SHP77 treated with DMSO at 0.1 percent for 48 hours (cell line): ENCODE measurements around the gene PLCH1.

ENCODE experiments used
- DNase-seq: peaks from one replicate; lab custom pipeline; 2025; lab: John Stamatoyannopoulos, UW

The PLCH1 gene

DNA sequence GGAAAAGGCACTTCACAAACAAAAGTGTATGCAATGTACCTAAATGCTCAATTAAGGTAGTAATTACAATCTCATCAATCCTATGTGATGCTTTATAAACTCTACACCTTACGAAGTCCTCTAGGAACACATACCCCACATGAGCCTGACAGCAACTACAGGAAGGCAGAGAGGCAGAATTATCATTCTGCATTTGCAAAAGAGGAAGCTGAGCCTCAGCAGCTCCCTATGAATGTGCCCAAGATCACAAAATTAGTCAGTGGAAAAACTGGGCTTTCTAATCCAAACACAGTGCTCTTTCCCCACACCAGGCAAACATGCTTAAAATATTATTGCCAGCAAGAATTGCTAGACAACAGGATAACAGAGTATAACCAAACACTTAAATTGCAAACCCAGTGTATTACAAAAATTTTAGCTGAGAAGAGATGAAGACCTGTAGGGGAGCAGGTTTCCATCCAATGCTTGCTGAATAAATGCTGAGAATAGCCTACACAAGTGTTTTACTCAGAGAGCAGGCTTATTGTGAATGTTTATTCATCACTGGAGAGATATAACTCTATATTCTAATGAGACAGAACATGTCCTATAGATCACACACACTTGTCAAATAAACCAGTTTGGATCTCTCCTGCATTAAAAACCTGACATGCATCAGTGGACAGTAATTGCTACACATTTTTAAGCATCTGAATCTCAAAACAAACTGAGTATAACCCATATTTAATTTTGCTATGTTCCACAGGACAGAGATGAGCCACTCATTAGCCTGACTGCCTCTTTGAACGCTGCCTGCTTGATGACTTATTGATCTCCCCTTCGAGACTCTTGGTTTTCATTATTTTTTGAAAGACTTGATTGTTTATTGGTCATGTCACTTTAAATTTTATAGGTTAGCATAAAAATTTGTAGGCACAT is 62.2 kb downstream of the PLCH1 start:
- DNase-seq, result no peak

DNA sequence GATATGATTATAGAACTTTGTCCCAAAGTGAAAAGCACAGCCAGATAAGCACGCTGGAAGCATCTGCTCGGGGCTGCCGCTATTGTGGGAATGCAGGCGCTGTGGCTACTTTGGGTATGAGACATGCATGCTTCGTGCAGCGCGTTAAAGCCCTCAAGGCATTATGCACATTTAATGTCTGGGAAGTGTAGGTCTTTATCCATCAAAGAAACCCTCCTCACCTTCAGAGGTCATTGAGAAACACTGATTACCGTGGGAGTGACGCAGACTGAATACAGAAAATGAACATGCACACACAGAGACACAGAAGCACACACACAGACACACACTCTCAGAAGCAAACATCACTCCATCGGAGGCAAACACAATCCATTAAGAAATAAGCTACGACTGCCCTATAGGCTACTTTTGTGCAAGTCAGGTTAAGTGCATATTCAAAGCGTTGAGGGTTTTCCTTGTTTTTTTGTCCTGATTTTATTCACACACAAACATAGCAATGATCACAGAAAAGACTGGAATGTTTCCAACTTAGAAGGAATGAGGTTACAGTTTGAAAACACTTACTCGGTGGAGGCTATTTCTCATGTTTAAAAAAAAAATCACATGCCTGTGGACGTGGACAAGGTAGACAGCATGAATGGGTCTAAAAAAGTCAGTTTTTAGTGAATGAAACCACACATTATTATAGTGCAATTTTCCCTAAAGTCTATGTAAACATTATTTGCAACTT is 68.5 kb downstream of the PLCH1 start:
- no peak for DNase-seq

DNA sequence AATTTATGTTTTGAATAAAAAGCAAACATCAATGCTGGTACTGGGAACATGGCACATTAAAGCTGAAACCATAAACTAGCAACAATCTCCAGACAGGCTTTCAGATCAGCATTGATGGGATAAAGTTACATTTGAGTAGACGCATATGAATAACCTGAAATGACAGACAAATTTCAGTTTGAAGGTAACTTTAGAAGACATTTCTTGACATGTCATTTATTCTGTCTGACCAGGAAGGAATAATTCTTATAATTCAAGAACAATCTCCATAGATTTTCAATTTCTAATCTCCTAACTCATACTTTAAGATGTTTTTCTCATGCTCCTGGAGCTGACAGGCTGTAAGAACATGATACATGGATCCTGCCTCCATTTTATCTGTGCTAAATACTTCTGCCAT is 69.8 kb downstream of the PLCH1 start:
- DNase-seq, result no peak

DNA sequence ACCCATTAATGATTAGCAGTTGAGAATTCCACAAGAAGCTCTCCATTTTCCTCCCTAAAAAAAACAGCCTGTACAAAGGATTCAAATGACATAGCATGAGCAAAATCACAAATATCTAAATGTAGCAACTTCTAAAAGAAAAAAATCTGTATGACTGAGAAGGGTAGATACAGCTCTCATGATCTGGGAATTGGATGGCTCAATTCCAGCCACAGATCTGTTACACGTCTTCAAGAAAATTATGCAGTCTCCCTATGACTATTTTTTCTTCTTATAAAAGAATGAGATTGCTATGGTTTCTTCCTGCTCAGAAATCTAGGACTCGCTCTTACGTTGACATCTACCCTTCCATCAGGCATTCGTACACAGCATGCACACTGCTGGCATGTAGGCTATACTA is 71.5 kb downstream of the PLCH1 start:
- DNase-seq, result no peak

DNA sequence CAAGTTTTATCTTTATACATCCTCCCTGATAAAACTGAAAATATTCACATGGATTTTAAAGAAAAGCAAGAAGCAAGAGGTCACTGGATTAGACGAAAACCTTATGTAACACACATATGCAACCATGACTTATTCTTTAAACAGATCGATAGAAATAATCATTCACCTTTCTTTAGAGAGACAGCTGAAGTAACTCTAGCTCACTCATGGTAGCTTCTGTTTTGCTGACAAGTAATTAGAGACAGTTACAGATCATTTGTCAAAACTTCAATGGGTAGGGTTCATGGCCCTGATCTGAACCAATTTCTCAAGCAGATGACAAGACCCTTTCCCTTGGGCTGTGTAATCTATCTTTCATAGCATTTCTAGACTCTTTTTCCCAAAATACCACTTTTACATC is 74.5 kb downstream of the PLCH1 start:
- no peak for DNase-seq

DNA sequence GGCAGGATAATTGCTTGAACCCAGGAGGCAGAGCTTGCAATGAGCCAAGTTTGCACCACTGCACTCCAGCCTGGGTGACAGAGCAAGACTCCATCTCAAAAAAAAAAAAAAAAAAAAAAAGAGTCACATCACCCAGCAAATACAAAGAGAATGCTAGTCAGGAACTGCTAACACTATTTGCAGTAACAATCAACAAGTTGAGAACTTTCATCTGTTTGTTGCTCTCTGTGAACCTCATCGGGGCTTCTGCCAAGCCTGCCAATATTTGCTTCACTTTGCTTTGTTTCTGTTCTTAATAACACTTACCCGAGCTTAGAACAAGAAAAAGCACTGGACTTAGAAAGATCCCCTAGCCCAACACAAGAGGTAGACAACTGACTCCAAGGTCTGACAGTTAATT is 76.9 kb downstream of the PLCH1 start:
- no peak for DNase-seq

DNA sequence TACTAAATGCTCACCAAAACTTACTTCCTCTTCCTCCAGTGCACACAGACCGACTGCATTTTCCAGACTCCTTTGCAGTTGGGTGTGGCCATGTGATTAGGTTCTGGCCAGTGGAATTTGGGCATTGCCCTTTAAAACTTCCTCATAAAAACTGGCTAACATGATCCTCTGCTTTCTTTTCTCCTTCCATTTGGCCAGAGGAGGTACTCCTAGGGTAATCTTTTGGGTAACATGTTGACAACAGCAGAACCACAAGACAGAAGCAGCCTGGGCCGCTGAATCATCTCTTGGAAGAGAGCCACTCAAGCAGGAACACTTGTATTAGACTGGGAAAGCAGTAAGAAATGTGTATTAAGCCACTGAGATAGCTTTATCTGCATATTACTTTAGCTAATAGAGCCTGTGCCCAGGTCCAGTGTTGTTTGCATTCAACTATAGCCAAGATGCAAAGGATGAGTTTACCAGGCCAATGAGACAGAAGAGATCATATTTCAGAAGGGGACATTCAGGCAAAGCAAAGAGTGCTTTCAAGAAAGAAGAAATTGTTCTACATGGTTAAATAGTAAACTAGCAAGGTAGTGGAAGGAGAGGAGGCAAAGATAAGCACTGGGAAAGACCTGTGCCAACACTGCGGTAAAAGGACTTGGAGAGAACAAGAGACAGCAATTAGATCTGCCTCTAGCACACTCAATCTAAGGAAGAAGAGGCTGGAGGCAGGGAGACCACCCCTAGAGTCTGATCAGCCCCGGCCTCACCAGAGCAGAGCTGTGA is 79.8 kb downstream of the PLCH1 start:
- DNase-seq, result no peak

DNA sequence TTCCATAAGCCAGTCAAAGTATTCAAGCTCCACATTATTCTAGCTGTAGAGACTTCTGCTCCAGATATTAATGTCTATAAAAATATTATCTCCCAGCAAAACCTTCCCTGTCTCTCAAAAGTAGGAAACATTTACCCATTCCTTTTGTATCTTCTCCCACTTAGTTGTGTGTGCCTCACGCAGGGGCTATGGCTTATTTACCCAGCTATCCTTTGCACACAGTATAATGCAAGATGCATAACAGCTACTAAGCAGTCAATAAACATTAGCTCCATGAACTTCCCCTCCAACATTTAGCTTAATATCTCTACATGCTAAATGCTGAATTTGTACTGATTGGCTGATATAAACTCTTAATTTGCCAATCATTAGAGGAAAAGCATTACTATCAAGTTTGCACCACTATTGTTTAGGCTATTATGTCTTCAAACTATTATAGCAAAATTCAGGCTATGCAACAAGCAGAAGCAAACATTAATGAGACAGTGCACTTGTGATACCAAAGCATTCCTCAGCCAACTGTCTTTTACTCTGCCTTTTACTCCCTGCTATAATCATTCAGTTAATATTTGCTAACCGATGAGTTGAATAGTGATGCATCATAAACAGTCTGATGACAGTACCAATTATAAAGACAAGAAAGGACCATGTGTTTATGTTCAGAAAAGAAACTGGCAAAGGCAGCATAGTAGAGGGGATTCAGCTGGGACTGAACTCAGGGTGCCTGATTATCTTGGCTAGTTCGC is 81.2 kb downstream of the PLCH1 start:
- DNase-seq, result no peak

DNA sequence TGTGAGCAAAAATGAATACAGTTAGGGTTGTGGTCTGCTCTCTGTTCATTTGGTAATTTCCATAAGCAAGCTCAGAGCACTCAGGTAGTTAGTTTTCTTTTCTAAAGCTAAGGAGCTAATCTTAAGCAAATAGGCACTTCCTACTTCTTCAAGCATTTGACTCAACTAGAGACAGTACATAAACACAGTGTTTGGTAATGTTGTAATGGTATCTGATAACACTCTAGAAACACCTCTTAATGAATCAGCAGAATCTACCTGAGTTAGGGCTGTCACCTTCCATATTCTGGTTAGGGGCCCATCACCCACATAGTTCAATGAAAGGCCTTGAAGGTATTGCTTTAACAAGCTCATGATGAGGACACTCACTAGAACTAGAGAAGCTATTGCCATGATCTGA is 83.1 kb downstream of the PLCH1 start:
- no peak for DNase-seq

DNA sequence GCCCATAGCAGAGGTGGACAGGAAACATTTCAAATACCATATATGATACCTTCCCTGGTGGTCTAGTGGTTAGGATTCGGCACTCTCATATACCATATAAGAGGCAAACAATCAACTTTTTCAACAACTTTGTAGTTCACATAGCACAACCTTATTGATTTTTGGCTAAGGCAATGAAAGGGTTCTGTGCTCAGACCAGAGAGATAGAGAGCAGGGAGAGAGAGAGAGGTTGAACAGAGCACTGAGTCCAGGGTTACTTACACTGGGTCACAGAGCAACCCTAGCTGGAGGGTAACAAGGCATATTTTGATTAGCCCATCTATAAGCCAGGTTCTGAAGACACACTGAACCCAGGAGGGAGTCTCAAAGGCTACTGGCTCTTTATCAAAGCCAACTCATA is 83.8 kb downstream of the PLCH1 start:
- DNase-seq, result no peak

DNA sequence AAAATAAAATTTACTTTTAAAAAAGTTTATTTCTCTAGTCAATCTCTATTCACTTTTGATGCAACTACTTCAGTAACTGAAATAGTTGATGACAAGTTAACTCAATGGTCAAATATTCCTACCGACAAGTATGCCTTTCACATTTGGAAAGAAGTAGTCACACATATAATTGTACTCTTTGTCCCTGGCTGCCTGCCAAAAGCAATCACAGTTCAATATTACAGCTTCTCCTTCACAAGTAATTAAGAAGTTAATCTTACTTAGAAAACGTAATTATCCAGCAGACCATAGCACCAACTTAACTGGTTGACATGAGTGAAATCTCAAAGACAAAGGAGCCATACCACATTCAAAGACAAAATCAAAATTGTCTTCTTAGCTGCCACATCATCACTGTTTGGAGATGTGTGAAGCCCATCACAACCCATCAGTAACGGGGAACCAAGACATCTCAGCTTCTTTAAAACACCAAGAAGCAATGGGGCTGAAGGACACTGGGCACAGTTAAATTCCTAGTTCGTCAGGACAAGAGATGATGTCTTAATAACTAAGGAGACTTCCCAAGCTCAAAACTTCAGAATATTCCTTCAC is 86.1 kb downstream of the PLCH1 start:
- no peak for DNase-seq

DNA sequence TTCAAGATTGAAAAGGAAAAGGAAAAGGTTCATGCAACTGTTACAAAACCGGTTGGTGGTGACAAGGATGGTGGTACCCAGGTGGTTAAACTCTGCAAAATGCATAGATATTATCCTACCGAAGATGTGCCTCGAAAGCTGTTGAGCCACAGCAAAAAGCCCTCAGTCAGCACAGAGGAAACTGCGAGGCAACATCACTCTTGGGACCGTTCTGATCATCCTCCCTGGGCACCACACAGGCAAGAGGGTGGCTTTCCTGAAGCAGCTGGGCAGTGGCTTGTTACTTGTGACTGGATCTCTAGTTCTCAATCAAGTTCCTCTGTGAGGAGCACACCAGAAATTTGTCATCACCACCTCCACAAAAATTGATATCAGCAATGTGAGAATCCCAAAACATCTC is 86.9 kb downstream of the PLCH1 start:
- no peak for DNase-seq

DNA sequence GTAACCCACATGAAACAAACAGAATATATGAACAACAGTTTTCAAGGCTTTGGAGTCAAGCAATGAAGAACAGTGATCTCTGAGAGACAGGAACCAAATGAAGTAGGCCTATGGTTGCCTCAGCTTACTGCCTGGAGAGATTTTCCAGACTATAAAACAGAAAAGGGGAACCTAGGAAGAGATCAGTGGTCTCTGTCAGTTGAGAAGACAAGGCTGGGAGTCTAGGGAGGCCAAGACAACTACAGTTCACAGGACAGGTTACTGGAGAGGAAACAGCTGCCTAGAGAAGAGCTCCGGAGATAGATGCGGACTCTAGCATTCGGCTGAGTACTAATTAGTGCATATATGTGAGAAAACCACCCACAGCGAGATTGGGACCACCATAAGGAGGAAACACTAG is 87.7 kb downstream of the PLCH1 start:
- no peak for DNase-seq

DNA sequence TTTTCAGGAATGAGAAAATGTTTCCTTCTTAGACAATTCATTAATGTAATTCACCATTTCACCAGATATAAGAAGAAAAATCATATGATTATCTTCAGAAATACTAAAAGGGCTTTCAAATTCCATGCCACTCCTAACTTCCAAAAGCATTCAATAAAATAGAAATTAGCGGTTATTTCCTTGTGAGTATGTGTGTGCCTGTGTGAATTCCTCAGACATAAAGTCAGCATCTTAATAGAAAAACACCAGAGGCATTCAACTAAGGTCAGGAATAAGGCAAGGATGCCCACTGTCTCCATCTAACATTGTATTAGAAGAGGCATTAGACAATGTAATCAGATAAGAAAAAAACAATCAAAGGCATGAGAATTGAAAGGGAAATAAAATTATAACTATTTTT is 88.4 kb downstream of the PLCH1 start:
- DNase-seq, result no peak

DNA sequence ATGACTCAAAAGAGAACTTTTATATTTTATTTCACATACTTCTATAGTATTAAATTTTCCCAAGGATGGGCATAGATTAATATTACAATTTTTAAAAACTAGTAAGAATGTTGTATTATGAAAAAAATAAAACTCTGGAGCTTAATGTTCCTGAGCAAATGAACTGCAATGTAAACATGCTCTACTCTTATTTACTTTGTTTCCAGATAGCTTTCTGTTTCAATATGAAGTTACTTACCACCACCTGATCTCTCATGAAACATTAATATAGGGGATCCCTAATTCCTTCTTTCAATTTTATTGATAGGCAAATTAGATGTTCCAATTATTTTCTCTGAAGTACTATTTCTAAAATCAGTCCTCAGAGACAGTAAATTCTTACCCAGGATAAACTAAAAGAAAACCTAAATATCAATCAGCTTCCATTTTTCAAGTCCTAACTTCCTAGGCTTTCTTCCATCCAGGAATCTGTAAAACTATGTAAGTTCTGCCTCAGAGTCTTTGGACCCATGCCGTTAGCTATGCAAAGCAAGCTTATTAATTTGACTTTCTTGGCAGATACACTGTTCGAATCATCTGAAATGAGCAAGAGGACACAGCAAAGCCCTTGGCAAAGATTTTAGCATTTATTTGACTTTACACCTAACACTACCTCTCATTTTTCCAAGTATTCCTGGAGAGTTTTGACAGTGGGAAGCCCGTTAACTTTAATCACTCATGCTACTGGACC is 93.2 kb downstream of the PLCH1 start:
- DNase-seq, result no peak

DNA sequence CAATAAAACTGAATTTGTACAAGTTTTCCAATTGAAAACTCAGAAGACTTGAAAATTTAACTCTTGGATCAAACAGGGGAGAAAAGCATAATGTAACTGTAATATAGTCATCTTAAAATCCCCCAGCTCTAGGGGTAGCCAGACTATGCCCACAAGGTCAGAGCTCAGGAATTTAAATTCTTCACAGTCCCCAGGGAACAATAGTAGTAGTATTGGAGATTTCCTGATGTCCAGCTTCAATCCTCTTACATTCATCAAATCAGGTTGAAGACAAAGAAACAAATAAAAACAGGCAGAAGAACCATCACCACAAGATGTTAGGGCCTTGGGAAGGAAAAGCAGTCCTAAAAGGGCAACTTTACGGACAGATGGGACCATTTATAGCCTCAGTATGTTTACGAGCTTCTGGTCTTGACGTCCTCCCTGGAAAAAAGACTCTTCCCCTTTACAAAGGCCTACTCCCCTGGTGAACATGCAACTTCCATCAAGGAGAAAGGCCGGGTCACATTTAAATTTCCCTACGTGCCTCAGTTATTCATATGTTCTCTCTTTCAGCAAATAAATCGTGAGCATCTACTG is 96.8 kb downstream of the PLCH1 start:
- no peak for DNase-seq

DNA sequence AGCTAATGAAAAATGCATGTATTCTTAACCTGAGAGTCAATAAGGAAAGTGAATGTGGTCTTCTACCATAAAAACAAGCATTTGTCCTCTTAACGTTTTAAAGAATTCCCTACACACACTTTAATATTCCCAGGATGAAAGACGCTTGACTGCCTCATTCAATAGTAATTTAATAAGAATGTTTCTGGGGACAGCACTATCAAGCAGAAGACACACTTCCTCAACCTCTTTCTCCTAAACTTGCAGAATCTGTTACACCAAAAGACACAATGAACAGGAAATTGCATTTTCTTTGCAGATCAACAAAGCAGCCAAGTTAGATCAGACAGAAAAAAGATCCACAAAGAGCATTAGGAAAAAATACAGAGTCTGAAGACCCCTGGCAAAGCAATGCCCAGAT is 97.7 kb downstream of the PLCH1 start:
- no peak for DNase-seq

DNA sequence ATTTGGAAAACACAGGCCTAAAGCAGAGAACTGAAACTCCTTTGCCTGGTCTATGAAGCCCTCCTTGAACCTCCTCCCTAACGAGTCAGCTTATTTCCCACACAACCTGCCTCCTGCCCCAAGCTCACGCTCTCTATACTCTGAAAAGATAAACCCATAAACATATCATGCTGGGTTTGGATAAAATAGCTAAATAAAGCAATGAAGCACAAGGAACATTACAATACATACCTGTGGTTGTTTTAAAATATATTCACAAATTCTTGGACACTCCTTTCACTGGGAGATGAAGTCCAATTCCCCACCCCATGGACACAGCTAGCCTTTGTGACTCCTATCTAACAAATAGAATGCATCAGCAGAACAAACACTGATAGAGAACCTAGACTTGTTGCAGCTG is 98.2 kb downstream of the PLCH1 start:
- DNase-seq, result no peak

DNA sequence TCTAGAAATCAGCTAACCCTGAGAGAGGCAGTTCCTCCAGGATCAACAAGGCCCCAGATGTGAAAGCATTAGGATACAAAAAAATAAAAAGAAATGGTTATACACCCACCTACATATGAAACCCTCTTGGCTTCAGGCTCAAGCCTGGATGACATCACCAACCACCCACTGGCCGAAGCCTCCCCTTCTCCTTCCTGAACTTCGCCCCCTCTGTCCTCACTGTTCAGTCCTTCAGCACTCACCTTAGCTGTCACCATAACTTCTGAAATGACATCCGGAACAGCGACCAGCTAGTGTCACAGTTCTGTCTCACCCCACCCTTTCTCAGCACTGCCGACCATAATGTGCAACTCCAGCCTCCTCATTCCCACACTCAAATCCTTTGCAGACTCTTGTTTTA is 98.7 kb downstream of the PLCH1 start:
- DNase-seq, result no peak

DNA sequence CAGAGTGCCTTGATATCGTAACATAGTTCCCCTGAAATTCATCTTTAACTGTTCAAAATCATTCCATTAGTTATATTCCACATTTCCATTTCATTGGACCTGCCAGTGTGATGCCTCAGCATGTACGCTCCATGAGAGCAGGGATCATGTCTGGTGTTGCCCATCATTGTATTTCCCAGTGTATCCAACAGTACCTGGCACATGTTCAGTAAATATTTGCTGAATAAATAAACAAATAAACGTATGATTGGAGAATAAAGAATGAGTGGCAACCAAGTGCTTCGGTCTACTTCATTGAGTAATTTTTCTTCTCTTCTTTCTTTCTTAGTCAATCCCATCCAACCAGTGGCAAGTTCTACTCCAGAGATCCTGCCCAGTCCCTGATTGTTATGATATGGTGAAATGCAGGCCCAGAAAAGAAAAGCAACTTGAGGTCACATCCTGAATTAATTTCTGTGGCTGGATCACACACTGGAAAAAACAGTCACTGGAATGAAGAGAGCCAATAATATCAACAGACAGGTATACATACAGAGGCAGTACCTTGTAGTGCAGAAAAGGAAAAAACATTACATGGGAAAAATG is 101.2 kb downstream of the PLCH1 start:
- DNase-seq, result no peak
